ENCODE data around the gene COTL1. TPM values are rescaled to one million over a fixed set of nuclear protein-coding genes. Genes with fewer than 3 reads are reported as not detected.

The COTL1 gene
- polyA plus RNA-seq, 1 of the 3 experiments (the other 2 are of a cell fraction) = 91.6 TPM

DNA sequence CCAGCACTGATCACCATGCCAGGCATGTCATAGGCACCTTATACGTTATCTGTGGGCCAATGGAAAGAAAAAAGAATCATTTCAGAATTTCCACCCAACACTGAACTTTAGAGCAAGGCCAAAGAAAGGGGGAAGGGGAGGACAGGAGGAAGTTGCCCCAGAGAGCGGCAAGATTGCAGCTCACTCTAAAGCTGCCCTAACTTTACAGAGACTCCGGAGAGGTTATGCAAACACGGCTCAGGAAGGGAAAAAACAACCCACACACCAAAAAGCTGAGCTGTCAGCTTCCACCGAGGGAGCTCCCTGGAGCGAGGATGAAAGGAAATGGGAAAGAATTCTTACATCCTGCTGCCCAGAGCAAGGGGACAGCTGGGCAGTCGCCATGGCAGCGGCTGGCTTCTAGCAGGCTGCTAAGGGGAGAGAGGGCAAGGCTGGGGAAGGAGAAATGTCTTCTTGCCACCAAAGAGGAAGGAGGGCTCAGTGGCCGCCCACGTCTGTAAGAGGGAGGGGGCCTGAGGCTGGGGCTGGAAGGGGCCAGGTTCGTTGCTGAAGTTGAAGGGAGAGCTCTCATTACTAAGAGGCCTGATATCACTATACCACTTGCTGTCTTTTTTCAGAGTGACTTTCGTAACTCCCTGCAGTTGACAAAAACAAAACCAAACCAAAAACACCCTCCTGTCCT, 18.2 kb downstream of the COTL1 start:
- peak overlapping the region; percentile 69 for H3K4me2 ChIP-seq
- no peaks in the 10 kb centered on the region for H3K36me3 ChIP-seq (replicated peaks in 1 of 2; ENCODE audit: control insufficient read depth in 1 of 2, insufficient read depth in 2 of 2, low read length in 1 of 2)
- H3F3A ChIP-seq (replicated peaks; ENCODE audit: insufficient read depth) = peaks cover 37% of the 10 kb centered on the region
- H3K4me3 ChIP-seq (ENCODE audit: low read depth in 2 of 2, low read length in 1 of 2) = peak overlapping the region in 1 of 2 experiments; percentile 43; a peak in 2 of 4 replicates
- peak overlapping the region; percentile 10; the same call in 1 of the 2 replicates for H3K9ac ChIP-seq
- H4K20me1 ChIP-seq (ENCODE audit: insufficient read depth) = peaks cover 21% of the 10 kb centered on the region
- H2AFZ ChIP-seq (ENCODE audit: low read depth) = no peak overlapping the region
- H3K9me2 ChIP-seq = no peaks in the 10 kb centered on the region
- no peak for TF ChIP-seq GATA2 (CRISPR knock-in tag; IDR thresholded peaks at IDR 0.05)
- peak; percentile 20; the same call in 1 of the 2 replicates for TF ChIP-seq SIN3A (IDR thresholded peaks at IDR 0.05; ENCODE audit: borderline replicate concordance, low read depth, low read length)
- no peak for TF ChIP-seq FOSL2 (IDR thresholded peaks at IDR 0.05; ENCODE audit: borderline replicate concordance, low read depth)
- 0 out of 2 replicates have a peak, but pooled peaks have one; percentile 42 for TF ChIP-seq REST (IDR thresholded peaks at IDR 0.05; ENCODE audit: low read depth, low read length)
- H3K27ac ChIP-seq (ENCODE audit: low read depth in 2 of 2, low read length in 1 of 2) = peak overlapping the region; percentile 47 to 94; a peak in 3 of 4 replicates
- peak; percentile 65 for DNase-seq
- H3K9me3 ChIP-seq = no peaks in the 10 kb centered on the region
- H3K4me1 ChIP-seq (ENCODE audit: control insufficient read depth in 1 of 2, insufficient read depth in 2 of 2, low read depth in 1 of 2, low read length in 1 of 2) = peaks cover 7 to 49% of the 10 kb centered on the region in 2 experiments; a peak in 3 of 4 replicates
- 20% methylated on average over 12 of the region's 12 CpGs for WGBS (ENCODE audit: low lambda C conversion rate)
- H3K79me2 ChIP-seq (ENCODE audit: insufficient read depth) = peaks cover 87% of the 10 kb centered on the region
- ChIA-PET POLR2A (no interaction called here), CTCF (interaction anchor here (0.9 to 1.4 kb wide), 4 partner anchors 23 to 139 kb away, joined by 3 to 5 read pairs (median 3); no protein-coding TSS in a partner anchor)
- no peaks in the 10 kb centered on the region for H3K27me3 ChIP-seq (ENCODE audit: insufficient read depth)

DNA sequence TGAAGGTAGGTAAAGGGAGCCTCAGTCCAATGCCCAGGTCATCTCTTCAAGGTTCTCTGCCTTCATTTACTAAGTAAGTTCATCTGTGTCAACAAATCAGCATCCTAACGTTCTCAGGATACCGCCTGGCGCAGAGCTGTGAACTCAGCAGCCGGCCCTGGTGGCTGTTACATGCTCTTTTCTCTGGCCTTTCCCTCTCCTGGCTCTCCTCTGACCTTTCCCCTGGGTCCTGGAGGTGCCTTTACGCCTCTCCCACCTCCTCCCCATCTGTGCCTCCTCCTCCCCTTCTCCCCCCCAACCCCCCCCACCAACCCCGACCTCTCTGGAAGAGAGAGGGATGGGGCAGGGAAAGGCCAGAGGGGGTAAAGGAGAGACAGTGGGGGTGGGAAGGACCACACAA, 19.5 kb downstream of the COTL1 start:
- ChIA-PET CTCF (interaction anchor here (1.0 to 2.1 kb wide), 3 partner anchors 15 to 139 kb away, joined by 4 to 5 read pairs (median 4); no protein-coding TSS in a partner anchor), POLR2A (no interaction called here)
- H3K36me3 ChIP-seq (replicated peaks in 1 of 2; ENCODE audit: control insufficient read depth in 1 of 2, insufficient read depth in 2 of 2, low read length in 1 of 2) = no peaks in the 10 kb centered on the region
- H3K4me2 ChIP-seq = no peak overlapping the region; the same call in 1 of the 2 replicates
- no peak overlapping the region for H2AFZ ChIP-seq (ENCODE audit: low read depth)
- no peaks in the 10 kb centered on the region for H3K9me2 ChIP-seq
- H3K9ac ChIP-seq = no peak overlapping the region
- DNase-seq = no peak
- H4K20me1 ChIP-seq (ENCODE audit: insufficient read depth) = peaks cover 21% of the 10 kb centered on the region
- H3K27ac ChIP-seq (ENCODE audit: low read depth in 2 of 2, low read length in 1 of 2) = no peak overlapping the region
- TF ChIP-seq REST (IDR thresholded peaks at IDR 0.05; ENCODE audit: low read depth, low read length) = no peak
- TF ChIP-seq FOXJ3 (CRISPR knock-in tag; IDR thresholded peaks at IDR 0.05) = no peak
- no peak for TF ChIP-seq MAX (IDR thresholded peaks at IDR 0.05; ENCODE audit: low read depth)
- TF ChIP-seq RCOR1 (IDR thresholded peaks at IDR 0.05; ENCODE audit: low read length) = no peak
- TF ChIP-seq, protein P1, sequence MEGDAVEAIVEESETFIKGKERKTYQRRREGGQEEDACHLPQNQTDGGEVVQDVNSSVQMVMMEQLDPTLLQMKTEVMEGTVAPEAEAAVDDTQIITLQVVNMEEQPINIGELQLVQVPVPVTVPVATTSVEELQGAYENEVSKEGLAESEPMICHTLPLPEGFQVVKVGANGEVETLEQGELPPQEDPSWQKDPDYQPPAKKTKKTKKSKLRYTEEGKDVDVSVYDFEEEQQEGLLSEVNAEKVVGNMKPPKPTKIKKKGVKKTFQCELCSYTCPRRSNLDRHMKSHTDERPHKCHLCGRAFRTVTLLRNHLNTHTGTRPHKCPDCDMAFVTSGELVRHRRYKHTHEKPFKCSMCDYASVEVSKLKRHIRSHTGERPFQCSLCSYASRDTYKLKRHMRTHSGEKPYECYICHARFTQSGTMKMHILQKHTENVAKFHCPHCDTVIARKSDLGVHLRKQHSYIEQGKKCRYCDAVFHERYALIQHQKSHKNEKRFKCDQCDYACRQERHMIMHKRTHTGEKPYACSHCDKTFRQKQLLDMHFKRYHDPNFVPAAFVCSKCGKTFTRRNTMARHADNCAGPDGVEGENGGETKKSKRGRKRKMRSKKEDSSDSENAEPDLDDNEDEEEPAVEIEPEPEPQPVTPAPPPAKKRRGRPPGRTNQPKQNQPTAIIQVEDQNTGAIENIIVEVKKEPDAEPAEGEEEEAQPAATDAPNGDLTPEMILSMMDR (IDR thresholded peaks at IDR 0.05) = no peak
- TF ChIP-seq TAF1 (IDR thresholded peaks at IDR 0.05; ENCODE audit: borderline replicate concordance, low read depth, low read length) = no peak
- TF ChIP-seq IRF3 (IDR thresholded peaks at IDR 0.05; ENCODE audit: low read depth, low read length) = no peak
- TF ChIP-seq JUND (IDR thresholded peaks at IDR 0.05) = no peak
- no peak for TF ChIP-seq POLR2AphosphoS5 (IDR thresholded peaks at IDR 0.05; ENCODE audit: low read depth, low read length)
- no peak for TF ChIP-seq SMC3 (IDR thresholded peaks at IDR 0.05; ENCODE audit: low read depth, low read length)
- 89% methylated on average over 6 of the region's 6 CpGs for whole genome bisulfite sequencing (ENCODE audit: low lambda C conversion rate)
- H3K4me3 ChIP-seq (ENCODE audit: low read depth in 2 of 2, low read length in 1 of 2) = no peak overlapping the region
- peaks cover 89% of the 10 kb centered on the region for H3K79me2 ChIP-seq (ENCODE audit: insufficient read depth)
- H3K27me3 ChIP-seq (ENCODE audit: insufficient read depth) = no peaks in the 10 kb centered on the region
- H3F3A ChIP-seq (replicated peaks; ENCODE audit: insufficient read depth) = peaks cover 34% of the 10 kb centered on the region
- H3K9me3 ChIP-seq = no peaks in the 10 kb centered on the region
- peaks cover 15 to 46% of the 10 kb centered on the region in 2 experiments; a peak in 3 of 4 replicates for H3K4me1 ChIP-seq (ENCODE audit: control insufficient read depth in 1 of 2, insufficient read depth in 2 of 2, low read depth in 1 of 2, low read length in 1 of 2)

All from SK-N-SH (cell line).